Thoracic aorta (tissue), 2 donors: ENCODE data around the gene LGR4. TPM values are rescaled to one million over a fixed set of nuclear protein-coding genes. Genes with fewer than 3 reads are reported as not detected.

ENCODE experiments used
- ATAC-seq: fragments of 150-250 bp; one replicate; pipeline ENCODE4 v1.8.0; 2017; ENCODE audit warnings: low read depth; ENCODE audit not compliant: insufficient number of reproducible peaks, low FRiP score
- DNase-seq: peaks from one replicate; pipeline ENCODE4 v3.0.0-alpha.2; 2020; ENCODE audit warnings: low spot score
- H3K27ac ChIP-seq, 2 donors: fragments of 200-600 bp; sonication (generic); 1 replicate in 1 of 2; 2 replicates in 1 of 2; pipeline ENCODE4 v1.5.1; 2016; ENCODE audit warnings: mild to moderate bottlenecking in 2 of 2, moderate library complexity in 2 of 2
- H3K27me3 ChIP-seq: fragments of 200-600 bp; sonication (generic); replicated peaks from 2 replicates; pipeline ENCODE4 v1.6.0; 2016; ENCODE audit warnings: mild to moderate bottlenecking; ENCODE audit not compliant: insufficient read depth
- H3K36me3 ChIP-seq: fragments of 200-600 bp; sonication (generic); one replicate; pipeline ENCODE4 v1.5.1; 2016
- H3K4me1 ChIP-seq, 2 donors: fragments of 200-600 bp; sonication (generic); 1 replicate in 1 of 2; 2 replicates in 1 of 2; pipeline versions ENCODE4 v1.5.1 to v1.6.0; 2016; ENCODE audit warnings: low read depth in 2 of 2, mild to moderate bottlenecking in 1 of 2; ENCODE audit not compliant: control insufficient read depth in 1 of 2
- H3K4me3 ChIP-seq: fragments of 200-600 bp; sonication (generic); 2 replicates; pipeline ENCODE4 v1.5.1; 2016; ENCODE audit warnings: mild to moderate bottlenecking
- H3K9me3 ChIP-seq: fragments of 200-600 bp; sonication (generic); 2 replicates; pipeline ENCODE4 v1.5.1; 2016
- CTCF ChIP-seq: fragments of 200-600 bp; sonication (generic); IDR thresholded peaks from one replicate; pipeline ENCODE4 v1.5.1; 2019; ENCODE audit warnings: antibody characterized with exemption
- total RNA-seq, 2 donors: library from RNA; depleted of rRNA; stranded (reverse); fragments of >200 nt; gene quantifications; one replicate each; pipeline versions ENCODE4 v1.1.0 to v1.2.3, GENCODE V29; 2016

Gene LGR4
- total RNA-seq, 2 donors from 2014 or later, result 26.4 to 48.6 TPM

GRCh38 chr11:27412192-27412691 is 60.3 kb downstream of the LGR4 start:
- no peak for TF ChIP-seq CTCF
- no peaks in the 10 kb centered on the region for H3K36me3 ChIP-seq
- ATAC-seq (no peak), DNase-seq (no peak)
- H3K4me3 ChIP-seq, result no peak overlapping the region
- no peaks in the 10 kb centered on the region for H3K9me3 ChIP-seq
- no peaks in the 10 kb centered on the region for H3K27me3 ChIP-seq
- no peak overlapping the region for H3K27ac ChIP-seq
- H3K4me1 ChIP-seq, result peaks cover 9 to 25% of the 10 kb centered on the region in 2 donors

- ATAC-seq (no peak), DNase-seq (no peak)
- no peak for TF ChIP-seq CTCF
- peaks cover 10 to 34% of the 10 kb centered on the region in 2 donors for H3K4me1 ChIP-seq
- H3K9me3 ChIP-seq, result no peaks in the 10 kb centered on the region
- no peak overlapping the region for H3K4me3 ChIP-seq
- no peaks in the 10 kb centered on the region for H3K27me3 ChIP-seq
- no peak overlapping the region for H3K27ac ChIP-seq
- no peaks in the 10 kb centered on the region for H3K36me3 ChIP-seq
Measured at GRCh38 chr11:27411328-27411727, 61.3 kb downstream of the LGR4 start.

- no peak for DNase-seq
- Histone ChIP-seq H3K27ac (no peak overlapping the region), H3K27me3 (no peaks in the 10 kb centered on the region), H3K9me3 (no peaks in the 10 kb centered on the region), H3K4me1 (peaks cover 21 to 45% of the 10 kb centered on the region in 2 donors), H3K4me3 (no peak overlapping the region), H3K36me3 (no peaks in the 10 kb centered on the region)
- no peak for TF ChIP-seq CTCF
- no peak for ATAC-seq
Measured at GRCh38 chr11:27410272-27410671, 62.3 kb downstream of the LGR4 start.

- no peak for ATAC-seq
- no peak for TF ChIP-seq CTCF
- H3K36me3 ChIP-seq, result no peaks in the 10 kb centered on the region
Measured at GRCh38 chr11:27409742-27410141, 62.8 kb downstream of the LGR4 start.

GRCh38 chr11:27409049-27409448 is 63.5 kb downstream of the LGR4 start:
- peak overlapping the region; percentile 13 to 16 for H3K27ac ChIP-seq
- no peaks in the 10 kb centered on the region for H3K9me3 ChIP-seq
- peaks cover 30 to 57% of the 10 kb centered on the region in 2 donors for H3K4me1 ChIP-seq
- no peaks in the 10 kb centered on the region for H3K36me3 ChIP-seq
- ATAC-seq (no peak), DNase-seq (no peak)
- no peaks in the 10 kb centered on the region for H3K27me3 ChIP-seq
- no peak overlapping the region for H3K4me3 ChIP-seq
- no peak for TF ChIP-seq CTCF

More at GRCh38 chr11:27409742-27410141, 62.8 kb downstream of the LGR4 start:
- Histone ChIP-seq H3K27ac (no peak overlapping the region), H3K9me3 (no peaks in the 10 kb centered on the region), H3K4me1 (peaks cover 24 to 50% of the 10 kb centered on the region in 2 donors), H3K4me3 (no peak overlapping the region), H3K27me3 (no peaks in the 10 kb centered on the region)
- no peak for DNase-seq
